HPDE6-E6E7 (cell line): ENCODE measurements around the gene TRIM62.
"Not testable (repeated sequence)": the region's sequence is repeated elsewhere in the genome, so short reads cannot be mapped to it uniquely, and the experiment has no call there.

Source experiments
- DNase-seq: peaks from one replicate; pipeline ENCODE4 v3.0.0; 2011; ENCODE audit warnings: missing footprints; ENCODE audit errors: extremely low spot score

Gene TRIM62

GRCh38 chr1:33133478-33134105, 48.3 kb downstream of the TRIM62 start:
- DNase-seq: no peak

GRCh38 chr1:33132549-33132948, 49.3 kb downstream of the TRIM62 start:
- no peak for DNase-seq

- DNase-seq: no peak
These were observed 50.7 kb downstream of the TRIM62 start for GRCh38 chr1:33131191-33131590.

DNA sequence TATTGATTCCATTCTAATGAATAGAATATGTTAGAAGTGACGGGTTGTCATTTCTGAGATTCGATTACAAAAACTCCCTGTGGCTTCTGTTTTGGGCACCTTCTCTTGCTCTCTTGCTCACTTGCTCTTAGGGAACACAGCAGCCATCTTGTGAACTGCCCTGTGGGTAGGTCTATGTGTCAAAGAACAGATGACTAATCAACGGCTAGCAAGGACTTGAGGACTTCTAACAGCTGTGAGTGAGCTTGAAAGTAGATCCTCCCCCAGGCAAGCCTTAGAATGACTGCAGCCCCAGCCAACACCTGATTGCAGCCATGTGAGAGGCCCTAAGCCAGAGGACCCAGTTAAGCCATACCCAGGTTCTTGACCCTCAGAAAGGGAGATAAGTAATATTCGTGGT, 51.5 kb downstream of the TRIM62 start:
- DNase-seq: no peak

- DNase-seq: no peak
These were observed 53.1 kb downstream of the TRIM62 start for GRCh38 chr1:33128781-33129180.

DNA sequence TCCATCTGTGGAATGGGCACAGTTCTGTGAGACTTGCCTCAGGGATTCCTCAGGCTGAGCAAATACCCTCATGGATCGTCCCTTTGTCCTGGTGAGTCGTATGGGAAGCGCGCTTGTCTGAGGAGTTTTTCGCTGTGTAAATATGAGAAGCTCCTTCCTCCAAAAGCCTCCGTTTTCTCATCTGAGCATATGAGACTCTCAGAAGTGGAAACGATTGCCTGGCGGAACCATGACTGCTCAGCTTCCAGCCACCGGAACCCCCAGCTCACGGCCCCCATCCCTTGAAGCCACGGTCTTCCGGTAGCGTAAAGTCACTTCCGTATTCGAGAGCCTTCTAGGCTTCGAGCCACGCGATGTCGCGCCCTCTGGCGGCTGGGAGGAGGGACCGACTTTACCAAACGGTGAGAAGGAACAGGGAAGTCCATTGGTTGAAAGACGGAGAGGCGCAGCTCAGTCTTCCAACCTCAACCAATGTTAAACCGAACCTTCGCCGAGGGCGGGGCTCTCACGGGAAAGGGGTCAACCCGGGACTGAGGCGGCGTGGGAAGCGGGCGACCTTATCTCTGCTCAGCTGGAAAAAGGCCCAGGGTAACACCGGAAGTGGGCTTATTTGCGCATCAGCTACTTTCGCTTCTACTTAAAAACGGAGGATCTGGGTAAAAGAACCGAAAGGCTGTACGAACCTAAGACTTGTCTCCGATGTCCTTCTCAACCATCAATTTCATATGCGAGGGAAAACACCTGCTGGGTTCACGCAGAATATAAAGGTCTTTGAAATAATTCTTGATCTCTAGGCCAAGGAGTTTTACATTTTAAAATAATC, 54.6 kb downstream of the TRIM62 start:
- DNase-seq: peak; percentile 95

DNA sequence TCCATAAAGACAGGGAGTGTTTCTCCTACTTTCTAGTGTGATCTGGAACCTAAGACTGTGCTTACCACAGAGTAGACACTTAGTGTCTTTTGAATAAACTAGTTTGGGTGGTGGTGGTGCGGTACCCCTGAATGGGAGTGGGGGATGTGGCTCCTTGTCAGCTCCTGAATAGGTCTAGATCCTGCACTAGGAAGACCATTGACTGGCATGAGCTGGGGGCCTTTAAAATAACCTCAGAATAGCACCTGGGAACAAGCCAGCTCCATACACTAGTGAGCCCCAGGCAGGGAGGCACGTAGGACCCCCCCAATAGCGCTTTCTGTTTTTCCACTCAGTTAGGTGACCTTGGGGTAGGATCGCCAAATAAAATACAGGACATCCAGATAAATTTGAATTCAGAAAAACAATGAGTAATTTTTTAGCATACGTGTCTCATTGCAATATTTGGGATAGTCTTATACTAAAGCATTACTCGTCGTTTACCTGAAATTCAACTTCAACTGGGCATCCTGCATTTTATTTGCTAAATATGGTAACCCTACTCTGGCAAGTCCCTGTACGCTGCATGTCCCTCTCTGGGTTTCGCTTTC, 55.3 kb downstream of the TRIM62 start:
- no peak for DNase-seq

- not testable (repeated sequence) for DNase-seq
These were observed 57.2 kb downstream of the TRIM62 start for GRCh38 chr1:33124647-33125046.

DNA sequence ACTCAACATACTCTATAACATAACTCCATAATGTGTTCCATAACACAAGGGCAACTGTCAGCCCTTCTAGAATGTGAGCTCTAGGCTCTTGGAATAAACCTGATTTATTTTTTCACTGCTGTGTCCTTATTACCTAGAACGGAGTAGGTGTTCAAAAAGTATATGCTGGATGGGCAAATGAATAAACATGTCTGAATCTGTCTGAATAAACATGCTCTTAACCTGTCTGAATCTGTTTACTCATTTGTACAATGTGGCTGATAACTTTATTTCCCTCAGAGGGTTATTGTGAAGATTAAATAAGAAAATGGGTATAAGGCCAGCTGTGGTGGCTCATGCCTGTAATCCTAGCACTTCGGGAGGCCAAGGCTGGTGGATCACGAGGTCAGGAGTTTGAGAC, 58.6 kb downstream of the TRIM62 start:
- no peak for DNase-seq

- no peak for DNase-seq
These were observed 59.2 kb downstream of the TRIM62 start for GRCh38 chr1:33122483-33123178.

DNA sequence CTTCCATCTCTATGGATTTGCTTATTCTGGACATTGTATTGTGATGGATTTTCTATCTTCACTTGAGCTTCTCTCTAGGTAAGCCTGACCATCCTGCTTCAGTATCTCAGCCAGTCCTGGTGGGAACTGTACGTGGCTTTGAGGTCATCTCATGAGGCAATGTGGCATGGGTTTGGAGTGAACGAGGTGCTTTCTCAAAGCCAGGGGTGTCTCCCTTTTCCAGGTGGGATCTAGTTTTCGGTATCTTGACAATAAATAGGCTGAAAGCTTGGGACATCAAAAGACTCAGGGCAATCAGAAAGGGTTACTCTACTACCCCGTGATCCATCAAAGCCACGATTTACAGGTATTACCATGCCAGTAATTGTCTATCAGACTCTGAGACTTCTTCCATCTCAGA, 60.1 kb downstream of the TRIM62 start:
- DNase-seq: no peak

DNA sequence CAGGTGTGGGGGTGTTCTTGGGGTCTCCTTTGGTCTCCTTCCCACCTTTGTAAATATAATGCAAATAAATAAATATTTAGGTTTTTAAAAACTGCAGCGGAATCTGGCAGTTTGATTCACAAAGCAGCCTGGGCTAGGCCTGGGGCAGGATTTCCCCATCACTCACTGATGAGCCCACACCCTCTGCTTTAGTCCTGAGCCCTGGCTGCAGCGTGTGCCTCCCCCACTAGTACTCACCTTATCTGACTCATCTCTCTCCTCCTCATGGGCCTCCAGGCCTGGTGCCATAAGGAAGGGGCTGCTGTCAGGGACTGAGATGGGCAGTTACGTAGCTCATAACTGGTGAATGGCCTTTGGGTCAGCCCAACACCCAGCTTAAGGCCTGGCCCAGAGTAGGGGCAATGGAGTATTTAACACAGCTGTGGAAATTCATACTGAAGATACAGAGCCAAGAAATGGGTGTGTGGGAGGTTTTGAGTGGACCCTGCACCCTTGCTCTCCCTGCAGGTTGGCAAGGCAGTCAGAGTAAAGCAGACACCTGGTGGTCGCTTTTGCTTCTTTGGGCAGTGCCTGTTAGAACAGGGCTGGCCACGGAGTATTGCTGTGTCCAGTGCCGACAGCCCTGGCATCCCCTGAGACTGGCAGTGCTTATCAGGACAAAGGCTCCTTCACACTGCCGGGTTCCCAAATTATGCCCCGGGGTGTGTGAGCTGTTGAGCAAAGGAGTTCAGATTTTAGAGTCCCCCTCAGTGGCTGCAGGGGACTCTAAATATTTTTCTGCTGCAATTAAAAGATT, 61.2 kb downstream of the TRIM62 start:
- DNase-seq: peak; percentile 82

DNA sequence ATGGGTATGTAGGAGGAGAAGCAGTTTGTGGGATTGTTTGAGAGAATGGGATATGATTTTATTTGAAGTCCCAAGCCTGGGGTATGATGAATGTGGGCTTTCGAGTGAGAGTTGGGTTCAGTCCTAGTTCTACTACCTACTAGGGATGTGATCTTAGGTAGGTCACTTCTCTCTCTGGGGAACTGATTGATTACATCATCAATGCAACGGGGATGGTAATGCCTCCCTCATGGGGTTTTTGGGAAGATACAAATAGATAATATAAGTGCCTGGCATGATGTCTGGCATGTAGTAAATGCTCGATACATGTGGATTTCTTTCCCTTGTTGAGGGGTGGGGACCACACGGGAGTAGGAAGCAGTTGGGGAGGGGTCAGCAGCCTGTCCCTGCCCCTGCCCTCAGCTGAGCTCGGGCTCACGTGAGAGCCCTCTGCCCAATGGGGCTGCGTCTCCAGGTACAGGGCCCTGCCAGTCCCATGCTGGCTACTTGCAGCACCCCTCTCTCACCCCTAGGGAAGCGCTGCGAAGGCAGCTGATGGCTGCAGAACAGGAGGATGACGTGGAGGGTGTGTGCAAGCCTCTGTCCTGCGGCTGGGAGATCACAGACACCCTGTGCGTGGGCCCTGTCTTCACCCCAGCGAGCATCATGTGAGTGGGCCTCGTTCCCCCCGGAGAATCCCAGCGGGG, 62.2 kb downstream of the TRIM62 start:
- DNase-seq: no peak

GRCh38 chr1:33119050-33119449, 62.8 kb downstream of the TRIM62 start:
- DNase-seq: no peak

- DNase-seq: no peak
These were observed 63.6 kb downstream of the TRIM62 start for GRCh38 chr1:33118274-33118673.

GRCh38 chr1:33117440-33118085, 64.3 kb downstream of the TRIM62 start:
- DNase-seq: no peak

- DNase-seq: no peak
These were observed 69.9 kb downstream of the TRIM62 start for GRCh38 chr1:33111965-33112364.

GRCh38 chr1:33110477-33110876, 71.4 kb downstream of the TRIM62 start:
- no peak for DNase-seq

DNA sequence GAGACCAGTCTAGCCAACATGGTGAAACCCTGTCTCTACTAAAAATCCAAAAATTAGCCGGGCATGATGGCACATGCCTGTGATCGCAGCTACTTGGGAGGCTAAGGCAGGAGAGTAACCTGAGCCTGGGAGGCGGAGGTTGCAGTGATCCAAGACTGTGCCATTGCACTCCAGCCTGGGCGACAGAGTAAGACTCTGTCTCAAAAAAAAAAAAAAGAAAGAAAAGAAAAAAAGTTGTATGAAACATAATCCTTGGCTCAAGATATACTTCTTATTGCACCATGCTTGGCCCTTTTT, 81.8 kb downstream of the TRIM62 start:
- not testable (repeated sequence) for DNase-seq

DNA sequence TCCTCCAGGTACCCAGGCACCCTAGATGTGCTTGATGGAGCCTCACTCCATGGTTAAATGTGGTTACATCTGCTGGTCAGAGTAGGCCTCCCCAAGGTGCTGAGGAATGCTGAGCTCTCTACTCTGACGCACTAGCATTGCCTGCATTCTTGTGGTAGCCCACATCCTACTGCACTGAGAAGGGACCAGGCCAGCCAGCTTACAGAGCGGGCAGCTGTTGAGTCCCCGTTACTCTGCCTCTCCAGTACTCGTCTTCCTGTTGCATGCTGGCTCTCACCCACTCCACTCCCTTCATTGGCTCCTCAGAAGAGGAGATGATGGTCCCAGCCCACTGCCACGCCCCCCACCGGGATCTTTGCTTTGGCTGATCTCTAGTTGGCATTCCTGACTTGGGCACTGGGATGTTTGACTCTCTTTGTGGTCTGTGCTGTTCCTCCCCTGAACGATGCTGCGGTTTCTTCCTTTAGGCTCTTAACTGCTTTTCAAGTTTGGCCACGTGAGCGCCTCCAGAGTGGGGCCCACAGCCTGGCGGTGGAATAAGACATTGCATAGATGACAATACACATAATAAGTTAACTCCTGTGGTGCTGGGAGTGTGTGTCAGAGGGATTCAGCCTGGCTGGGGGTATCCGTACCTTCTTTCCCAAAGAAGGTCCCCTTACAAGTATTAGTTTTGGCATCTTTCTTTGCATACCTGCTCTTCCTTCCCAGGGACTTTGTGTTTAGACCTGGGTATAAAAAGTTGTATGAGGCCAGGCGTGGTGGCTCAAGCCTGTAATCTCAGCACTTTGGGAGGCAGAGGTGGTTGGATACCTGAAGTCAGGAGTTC, 82.3 kb downstream of the TRIM62 start:
- DNase-seq: peak; percentile 94
